EH (cell line): ENCODE data around the gene EXOC8.

ENCODE experiments used
- DNase-seq: peaks from one replicate; pipeline ENCODE4 v3.0.0-alpha.2; 2015; ENCODE audit warnings: low read depth

Gene EXOC8

DNA sequence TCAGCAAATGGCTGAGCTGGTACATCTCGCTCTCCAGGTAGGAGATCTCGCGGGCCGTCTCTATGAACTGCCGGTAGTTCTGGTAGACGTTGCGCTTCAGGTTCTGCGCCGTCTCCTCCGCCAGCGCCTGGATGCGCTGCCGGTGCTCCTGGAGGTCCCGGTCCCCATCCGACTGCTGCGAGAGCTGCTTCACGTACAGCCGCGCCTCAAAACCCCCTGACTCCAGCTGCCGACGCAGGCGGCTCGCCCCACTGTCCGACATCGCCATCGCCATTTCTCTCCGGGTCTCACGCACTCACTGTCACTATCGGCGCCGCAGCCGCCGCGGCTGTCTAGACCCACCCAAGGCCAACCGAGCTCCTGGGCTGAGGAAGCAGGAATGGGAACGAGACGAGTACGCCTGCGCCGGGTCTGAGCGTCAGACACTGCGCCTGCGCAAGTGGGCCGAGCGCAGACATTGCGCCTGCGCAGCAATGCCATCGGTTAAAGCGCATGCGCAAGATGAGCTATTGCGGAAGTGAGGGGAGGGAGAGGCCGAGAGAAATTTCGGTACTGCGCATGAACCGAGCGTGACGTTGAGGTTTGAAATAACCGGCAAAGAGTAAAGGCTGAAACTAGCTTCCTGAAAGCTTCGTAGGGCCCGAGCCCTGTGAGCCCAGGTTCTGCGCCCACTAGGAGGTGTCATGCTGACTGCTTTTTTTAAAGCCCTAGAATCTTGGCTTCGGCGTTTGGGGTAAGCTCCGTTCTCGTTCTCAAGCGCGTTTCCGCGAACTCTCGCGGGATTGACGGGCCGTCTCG lies at the start of gene EXOC8:
TSS of gene EXOC8 (minus strand) at position 381 of the 798 bp plus-strand sequence. CDS start at position 274, 107 bp downstream.
- DNase-seq, result peak; percentile 97

DNA sequence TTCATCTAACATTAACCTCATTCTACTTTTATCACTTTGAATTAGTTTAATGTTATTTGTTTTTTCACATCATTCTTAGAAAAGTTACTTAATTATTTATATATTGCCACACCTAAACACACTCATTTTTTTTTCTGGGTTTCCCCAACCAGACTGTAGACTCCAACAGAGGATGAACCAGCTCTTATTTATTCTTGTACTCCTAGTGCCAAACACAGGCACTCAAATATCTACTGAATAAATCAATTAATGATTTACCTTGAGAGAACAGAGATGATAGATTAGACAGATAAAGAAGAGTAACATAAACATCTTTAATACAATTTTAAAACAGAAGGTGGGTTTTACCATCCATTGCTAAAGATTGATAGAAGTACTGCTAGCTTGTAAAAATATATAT lies 48.8 kb upstream of the EXOC8 start:
- DNase-seq, result no peak

GRCh38 chr1:231385416-231385748 lies 47.7 kb upstream of the EXOC8 start:
- DNase-seq, result no peak

DNA sequence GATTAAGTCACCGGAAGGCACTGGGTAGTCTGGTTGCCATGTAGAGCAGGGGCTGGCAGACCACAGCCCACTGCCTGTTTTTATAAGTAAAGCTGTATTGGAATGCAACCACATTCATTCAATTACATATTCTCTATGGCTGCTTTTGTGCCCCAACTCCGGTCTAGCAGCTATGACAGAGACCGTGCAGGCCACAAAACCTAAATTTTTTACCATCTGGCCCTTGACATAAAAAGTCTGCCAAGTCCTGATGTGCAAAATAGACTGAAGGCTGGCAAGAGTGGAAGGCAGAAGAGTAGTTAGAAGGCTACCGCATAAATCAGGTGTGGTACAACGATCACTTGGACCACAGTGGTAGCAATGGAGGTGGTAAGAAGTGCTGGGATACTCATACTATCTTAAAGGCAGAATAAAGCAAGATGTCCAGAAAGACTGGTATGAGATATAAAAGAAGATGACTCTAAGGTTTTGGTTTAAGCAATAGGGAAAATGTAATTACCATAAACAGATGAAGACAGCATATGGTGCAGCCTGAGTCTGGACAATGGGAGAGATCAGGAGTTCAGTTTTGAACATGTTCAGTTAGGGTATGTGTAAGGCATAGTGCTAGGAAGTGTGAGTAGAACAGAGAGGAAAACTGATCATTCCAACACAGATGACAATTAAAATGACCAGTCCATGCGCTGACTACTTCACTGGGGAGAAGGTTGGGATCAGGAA lies 47.2 kb upstream of the EXOC8 start:
- DNase-seq, result no peak

GRCh38 chr1:231383159-231383860 lies 45.7 kb upstream of the EXOC8 start:
- no peak for DNase-seq

DNA sequence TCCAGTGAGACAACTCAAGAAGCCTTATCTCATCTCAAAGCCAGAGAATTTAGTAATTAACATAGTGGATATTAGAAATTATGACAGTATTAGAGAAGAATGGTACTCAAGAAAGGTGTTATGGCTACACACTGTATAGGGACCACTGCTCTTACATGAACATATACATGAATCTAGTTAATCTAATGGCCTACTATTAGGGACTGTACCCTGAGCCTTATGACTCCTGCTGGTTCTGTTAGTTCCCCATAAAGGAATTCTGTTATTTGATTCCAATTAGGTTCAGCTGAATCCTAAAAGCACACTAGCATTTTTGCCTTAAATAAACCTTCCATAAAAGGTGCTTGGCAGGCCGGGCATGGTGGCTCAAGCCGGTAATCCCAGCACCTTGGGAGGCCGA lies 44.8 kb upstream of the EXOC8 start:
- DNase-seq, result no peak

DNA sequence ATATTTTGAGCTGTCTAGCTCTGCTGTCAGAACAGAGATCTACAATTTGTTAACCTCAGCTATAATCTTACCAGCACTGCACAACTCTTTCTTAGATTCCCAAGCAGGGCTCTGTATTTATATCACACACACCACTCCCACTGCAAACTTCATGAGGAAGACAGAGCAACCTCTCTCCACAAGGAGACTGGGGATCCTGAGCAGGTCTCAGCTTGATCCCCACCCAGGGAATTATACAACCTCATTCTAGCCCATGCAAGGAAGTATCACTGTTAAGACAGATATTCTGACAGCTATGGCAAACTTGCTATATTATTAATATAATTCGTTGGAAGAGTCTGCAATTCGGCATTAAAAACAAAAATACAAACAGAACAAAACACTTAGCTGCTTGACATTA lies 44.1 kb upstream of the EXOC8 start:
- no peak for DNase-seq

DNA sequence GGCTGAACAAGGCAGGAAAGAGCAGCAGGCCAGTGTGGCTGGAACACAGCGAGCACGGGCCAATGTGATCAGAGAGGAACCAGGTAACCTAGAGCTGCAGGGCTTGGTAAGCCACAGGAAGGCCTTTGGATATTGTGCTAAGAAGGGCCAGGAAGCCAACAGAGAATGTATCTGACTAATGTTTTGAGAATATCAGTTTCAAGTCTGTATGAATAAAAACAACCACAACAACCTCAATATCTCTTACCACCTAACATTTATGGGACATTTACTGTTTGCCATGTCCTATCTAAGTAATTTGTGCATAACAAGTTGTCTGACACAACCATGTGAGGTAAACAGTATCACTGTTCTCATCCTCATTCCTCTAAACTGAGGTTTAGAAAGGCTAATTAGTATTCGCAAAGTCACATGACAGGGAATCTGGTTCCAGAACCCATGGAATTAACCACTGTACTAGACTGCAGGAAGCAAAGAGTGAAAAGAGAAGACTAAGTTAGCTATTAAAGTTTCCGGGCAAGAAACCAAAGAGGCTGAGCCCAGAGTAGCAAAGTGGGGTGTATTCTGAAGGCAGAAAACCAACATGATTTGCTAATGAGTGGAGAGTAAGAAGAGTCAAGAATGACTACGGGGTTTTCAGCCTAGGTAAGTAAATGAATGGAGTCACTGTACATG lies 39.4 kb upstream of the EXOC8 start:
- peak; percentile 27 for DNase-seq

DNA sequence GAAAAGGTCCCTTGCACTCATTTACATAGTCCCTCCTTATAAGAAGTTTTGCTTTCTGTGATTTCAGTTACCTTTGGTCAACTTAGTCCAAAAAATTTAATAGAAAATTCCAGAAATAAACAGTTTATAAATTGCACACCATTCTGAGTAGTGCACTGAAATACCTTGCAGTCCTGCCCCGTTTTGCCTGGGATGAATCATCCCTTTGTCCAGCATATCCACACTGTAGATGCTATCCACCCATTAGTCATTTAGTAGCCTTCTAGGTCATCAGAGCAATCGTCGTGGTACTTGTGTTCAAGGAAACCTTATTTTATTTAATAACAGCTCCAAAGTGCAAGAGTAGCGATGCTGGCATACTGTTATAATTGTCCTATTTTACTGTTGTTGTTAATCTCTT lies 38.4 kb upstream of the EXOC8 start:
- peak; percentile 62 for DNase-seq

DNA sequence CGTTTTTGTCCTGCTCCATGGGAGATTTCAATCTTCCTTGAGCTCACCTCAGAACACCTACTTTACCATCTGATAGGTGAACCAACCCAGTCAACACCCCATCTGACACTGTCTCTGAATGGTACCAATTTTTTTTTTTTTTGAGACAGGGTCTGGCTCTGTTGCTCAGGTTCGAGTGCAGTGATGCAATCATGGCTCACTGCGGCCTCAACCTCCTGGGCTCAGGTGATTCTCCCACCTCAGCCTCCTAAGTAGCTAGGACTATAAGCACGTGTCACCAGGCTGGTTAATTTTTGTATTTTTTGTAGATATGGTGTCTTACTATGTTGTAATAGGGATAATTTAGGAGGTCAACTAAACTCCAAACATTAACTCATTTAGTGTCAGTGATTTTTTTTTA lies 36.7 kb upstream of the EXOC8 start:
- DNase-seq, result no peak

GRCh38 chr1:231372501-231372900 lies 34.8 kb upstream of the EXOC8 start:
- no peak for DNase-seq

DNA sequence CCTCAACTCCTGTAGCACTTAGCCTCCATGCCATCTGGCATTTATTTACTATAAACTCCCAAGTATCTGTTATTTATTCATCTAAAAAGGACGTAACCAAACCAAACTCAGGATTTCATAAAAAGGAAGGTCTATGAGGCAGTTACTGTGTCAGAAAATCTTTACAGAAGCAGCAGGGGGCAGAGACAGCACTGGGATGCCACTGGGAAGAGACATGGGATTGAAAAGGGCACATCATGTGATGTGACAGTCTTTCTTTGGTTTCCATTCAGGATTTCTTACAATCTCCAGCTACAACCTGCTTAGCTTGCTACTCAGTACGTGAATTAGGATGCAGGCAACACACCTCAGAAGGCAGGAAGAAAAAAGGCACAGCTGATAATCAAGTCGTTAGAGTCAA lies 31.6 kb upstream of the EXOC8 start:
- DNase-seq, result peak; percentile 23

- no peak for DNase-seq
Measured at GRCh38 chr1:231364192-231364591, 26.5 kb upstream of the EXOC8 start.

- DNase-seq, result no peak
Measured at GRCh38 chr1:231363624-231364023, 26.0 kb upstream of the EXOC8 start.

- no peak for DNase-seq
Measured at GRCh38 chr1:231362325-231362724, 24.7 kb upstream of the EXOC8 start.

GRCh38 chr1:231359113-231359512 lies 21.5 kb upstream of the EXOC8 start:
- peak; percentile 83 for DNase-seq

DNA sequence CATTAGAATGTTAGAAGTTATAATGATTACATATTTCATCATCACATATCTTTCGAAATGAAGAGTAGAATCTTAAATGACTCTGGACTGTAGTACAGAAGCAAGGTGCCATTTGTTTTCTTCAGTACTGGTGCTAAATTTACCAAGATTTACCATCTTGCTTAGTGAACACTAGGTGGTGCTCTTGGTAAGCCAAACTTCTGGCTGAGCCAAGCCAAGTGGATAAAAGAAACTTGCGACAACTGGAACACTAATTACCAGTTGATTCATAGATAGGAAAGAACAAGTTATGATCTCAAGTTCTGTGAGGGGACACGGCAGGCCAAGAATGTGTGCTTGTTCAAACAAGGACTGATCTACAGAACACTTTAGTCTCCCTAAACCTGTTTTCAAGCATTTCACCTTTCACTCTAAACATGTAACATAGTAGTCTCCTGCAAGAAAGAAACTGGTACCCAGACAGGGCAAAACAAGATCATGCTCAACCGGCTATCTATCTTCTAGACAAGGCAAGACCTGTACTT lies 20.2 kb upstream of the EXOC8 start:
- DNase-seq, result peak; percentile 77

DNA sequence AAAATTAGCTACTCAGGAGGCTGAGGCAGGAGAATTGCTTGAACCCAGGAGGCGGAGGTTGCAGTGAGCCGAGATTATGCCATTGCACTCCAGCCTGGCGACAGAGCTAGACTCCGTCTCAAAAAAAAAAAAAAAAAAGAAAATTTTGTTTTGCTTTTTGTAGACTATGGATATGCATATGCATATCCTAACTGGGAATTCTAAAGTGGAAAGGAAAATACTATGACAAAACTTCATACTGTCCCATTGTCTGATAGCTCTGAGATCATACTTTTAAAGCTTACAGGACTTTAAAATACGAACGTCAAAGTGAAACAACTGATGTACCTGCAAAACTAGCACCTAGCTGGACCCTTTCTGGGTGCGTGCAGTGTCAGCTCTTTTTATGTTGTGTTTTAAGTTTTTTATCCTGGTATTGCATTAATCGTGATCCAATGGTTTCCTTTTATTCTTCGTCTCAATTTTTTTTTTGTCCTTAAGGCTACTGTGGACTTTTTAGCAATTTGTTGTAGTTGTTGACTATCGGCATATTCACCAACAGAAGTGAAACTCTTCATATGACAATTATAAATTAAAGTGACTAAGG lies 19.6 kb upstream of the EXOC8 start:
- no peak for DNase-seq

GRCh38 chr1:231355171-231355570 lies 17.5 kb upstream of the EXOC8 start:
- no peak for DNase-seq

DNA sequence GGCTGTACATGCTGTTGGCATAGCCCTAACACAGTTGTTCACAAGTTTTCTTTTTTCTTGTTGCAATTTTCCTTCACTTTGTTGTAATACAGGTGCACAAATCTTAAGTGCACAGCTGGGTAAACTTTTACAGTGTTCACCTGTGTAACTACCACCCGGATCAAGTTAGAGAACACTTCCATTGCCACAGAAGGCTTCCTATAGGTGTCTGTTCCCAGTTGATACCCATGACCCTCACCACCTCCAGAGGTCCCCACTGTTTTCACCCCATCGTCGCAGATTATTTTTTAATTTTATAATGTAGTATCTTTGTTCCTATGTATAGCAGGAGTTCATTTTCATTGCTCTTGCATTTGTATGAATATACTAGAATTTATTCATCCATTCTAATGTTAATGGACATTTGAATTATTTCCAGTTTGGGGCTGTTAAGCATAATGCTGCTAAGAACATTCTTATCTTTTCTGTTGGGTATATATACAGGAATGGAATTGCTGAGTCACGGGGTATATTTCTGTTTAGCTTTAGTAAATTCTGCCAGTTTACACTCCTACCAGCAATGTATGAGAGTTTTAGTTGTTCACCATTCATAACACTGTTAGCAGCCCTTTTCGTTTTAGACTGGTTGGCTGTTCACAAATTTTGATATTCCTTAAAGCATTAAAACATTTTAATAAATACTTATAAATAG lies 16.8 kb upstream of the EXOC8 start:
- DNase-seq, result no peak

- no peak for DNase-seq
Measured at GRCh38 chr1:231353086-231353485, 15.4 kb upstream of the EXOC8 start.
